OCI-LY7 (cell line): ENCODE data around the gene AWAT2. TPM values are rescaled to one million over a fixed set of nuclear protein-coding genes. Genes with fewer than 3 reads are reported as not detected.

Source experiments
- Bru-seq: library from RNA; stranded (reverse); fragments of 400-500 nt; gene quantifications from one replicate; lab custom pipeline; 2021; lab: Mats Ljungman, UMichigan
- BruChase-seq, 2 experiments: library from RNA; stranded (reverse); fragments of 400-500 nt; gene quantifications; one replicate each; lab custom pipeline; 2021; lab: Mats Ljungman, UMichigan
- BruUV-seq: library from RNA; stranded (reverse); fragments of 400-500 nt; replicated peaks from 2 replicates; lab custom pipeline; 2021; lab: Mats Ljungman, UMichigan
- CTCF ChIA-PET: fragments of 300-600 bp; sonication (Branson Sonifier 250); formaldehyde crosslinking; loops from one replicate; lab custom pipeline; 2022; ENCODE audit warnings: antibody characterized with exemption; ENCODE audit not compliant: unreplicated experiment; lab: Charles Lee
- POLR2A ChIA-PET: fragments of 300-600 bp; sonication (Branson Sonifier 250); formaldehyde crosslinking; loops from one replicate; lab custom pipeline; 2022; ENCODE audit warnings: antibody characterized with exemption; lab: Charles Lee
- DNase-seq: peaks from one replicate; pipeline ENCODE4 v3.0.0-alpha.2; 2015; ENCODE audit warnings: low spot score
- H2AFZ ChIP-seq: fragments of 200-600 bp; sonication (generic), shearing (Covaris generic); 2 replicates; pipeline ENCODE4 v1.6.1; 2014; ENCODE audit warnings: mild to moderate bottlenecking, antibody characterized with exemption, low read length, moderate library complexity
- H3K27ac ChIP-seq: fragments of 200-600 bp; sonication (generic); 2 replicates; pipeline ENCODE4 v1.5.1; 2014; ENCODE audit warnings: mixed run types, low read depth, mild to moderate bottlenecking, moderate library complexity, low read length, inconsistent platforms; ENCODE audit not compliant: poor library complexity, severe bottlenecking
- H3K36me3 ChIP-seq: fragments of 200-600 bp; sonication (generic); 2 replicates; pipeline ENCODE4 v1.6.1; 2014; ENCODE audit warnings: mild to moderate bottlenecking, antibody characterized with exemption, low read length, moderate library complexity, mixed read lengths; ENCODE audit not compliant: insufficient read depth
- H3K4me1 ChIP-seq: fragments of 200-600 bp; sonication (generic); 2 replicates; pipeline ENCODE4 v1.5.1; 2014; ENCODE audit warnings: mild to moderate bottlenecking, low read length; ENCODE audit not compliant: insufficient read depth, poor library complexity, severe bottlenecking
- H3K4me2 ChIP-seq: fragments of 200-600 bp; sonication (generic); 2 replicates; pipeline ENCODE4 v1.6.1; 2014; ENCODE audit warnings: mild to moderate bottlenecking, low read length
- H3K4me3 ChIP-seq: fragments of 200-600 bp; sonication (generic); 2 replicates; pipeline ENCODE4 v1.5.1; 2014; ENCODE audit warnings: mild to moderate bottlenecking, low read depth, low read length; ENCODE audit not compliant: poor library complexity, severe bottlenecking
- H3K79me2 ChIP-seq: fragments of 200-600 bp; sonication (generic); 2 replicates; pipeline ENCODE4 v1.6.1; 2016; ENCODE audit warnings: low read depth, mild to moderate bottlenecking, low read length, moderate library complexity, mixed read lengths; ENCODE audit not compliant: insufficient read depth
- H3K9me2 ChIP-seq: fragments of 200-600 bp; sonication (generic); 2 replicates; pipeline ENCODE4 v1.6.1; 2016; ENCODE audit warnings: mild to moderate bottlenecking, low read length, mixed read lengths; ENCODE audit not compliant: insufficient read depth
- H3K9me3 ChIP-seq: fragments of 200-600 bp; sonication (generic); 2 replicates; pipeline ENCODE4 v1.6.1; 2014; ENCODE audit warnings: mild to moderate bottlenecking, mixed run types, low read length, mixed read lengths
- H4K20me1 ChIP-seq: fragments of 200-600 bp; sonication (generic); 2 replicates; pipeline ENCODE4 v1.6.1; 2014; ENCODE audit warnings: mild to moderate bottlenecking, antibody characterized with exemption, low read length, moderate library complexity, mixed read lengths; ENCODE audit not compliant: insufficient read depth
- EZH2phosphoT487 ChIP-seq: fragments of 200-600 bp; sonication (generic); IDR thresholded peaks from 2 replicates; pipeline ENCODE4 v1.6.1; 2018; ENCODE audit warnings: low read depth, borderline replicate concordance, mild to moderate bottlenecking, mixed run types, antibody characterized with exemption, low read length, moderate library complexity, mixed read lengths
- intact Hi-C: fragments of 100-400 bp; cut with micrococcal nuclease; formaldehyde crosslinking; loops from one replicate; pipeline ENCODE4 v1.10.0; 2022; ENCODE audit not compliant: unreplicated experiment
- long read RNA-seq: library from polyadenylated mRNA; stranded (forward); transcript quantifications from one replicate; pipeline ENCODE4 v2.0.0, GENCODE V29; 2022
- total RNA-seq, 2 experiments: library from RNA; depleted of rRNA in 1 of 2; stranded (reverse); fragments of >200 nt in 1 of 2; shearing (Covaris generic) in 1 of 2; gene quantifications; 2 replicates each; pipeline ENCODE4 v1.2.3, GENCODE V29; 2014 to 2022
- TF ChIP-seq, protein P1 (sequence below): fragments of 200-600 bp; sonication (generic); conservative IDR thresholded peaks from 2 replicates; pipeline ENCODE4 v1.5.1; 2014; ENCODE audit warnings: mild to moderate bottlenecking, antibody characterized with exemption, low read length, moderate library complexity, mixed read lengths

AWAT2 gene
- not detected in 2 replicates for total RNA-seq (2014; rRNA removed; shearing (Covaris generic))
- not detected in 2 replicates for total RNA-seq (2022)
- not detected for Bru-seq, nascent RNA
- not detected for BruChase-seq, experiment 1, labeled RNA remaining after a 6-hour chase
- not detected for BruChase-seq, experiment 2, labeled RNA remaining after a 2-hour chase
- long read RNA-seq: 0 reads

DNA sequence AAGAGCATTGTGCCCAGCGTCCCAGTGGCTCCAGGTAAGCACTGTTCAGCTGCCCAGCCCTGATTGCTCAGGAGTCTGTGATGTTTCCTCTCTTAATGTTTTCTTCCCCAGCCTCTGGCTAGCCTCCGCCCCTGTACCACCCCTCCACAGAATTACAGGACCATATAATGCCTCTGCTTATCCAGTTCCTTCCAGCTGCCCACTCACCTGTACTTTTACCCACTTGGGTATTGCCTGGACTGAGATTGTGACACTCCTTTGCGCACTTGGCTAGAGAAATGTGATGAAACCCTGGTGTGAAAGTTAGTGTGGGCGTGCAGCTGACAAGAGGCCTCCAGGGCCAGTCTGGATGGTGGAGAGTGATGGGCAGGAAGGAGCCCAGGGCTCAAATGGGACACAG lies at the start of gene AWAT2:
AWAT2 (minus strand) TSS at position 14 of the 400 bp plus-strand sequence; CDS start at position 8, 6 bp downstream.
- H3K4me3 ChIP-seq: no peak within 1 kb of the TSS
- H3K4me1 ChIP-seq: no peaks in the 10 kb centered on the region
- H3K27ac ChIP-seq: no peak within 1 kb of the TSS
- no peak for DNase-seq
- H4K20me1 ChIP-seq: no peaks in the 10 kb centered on the region
- CTCF ChIA-PET: no interaction called here
- no TSS peak for BruUV-seq
- POLR2A ChIA-PET: no interaction called here
- no peaks in the 10 kb centered on the region for H3K79me2 ChIP-seq
- H3K36me3 ChIP-seq: no peaks in the 10 kb centered on the region
- intact Hi-C loops: no loop called here
- no peak within 1 kb of the TSS for H2AFZ ChIP-seq
- H3K9me2 ChIP-seq: no peaks in the 10 kb centered on the region
- TF ChIP-seq, protein P1, sequence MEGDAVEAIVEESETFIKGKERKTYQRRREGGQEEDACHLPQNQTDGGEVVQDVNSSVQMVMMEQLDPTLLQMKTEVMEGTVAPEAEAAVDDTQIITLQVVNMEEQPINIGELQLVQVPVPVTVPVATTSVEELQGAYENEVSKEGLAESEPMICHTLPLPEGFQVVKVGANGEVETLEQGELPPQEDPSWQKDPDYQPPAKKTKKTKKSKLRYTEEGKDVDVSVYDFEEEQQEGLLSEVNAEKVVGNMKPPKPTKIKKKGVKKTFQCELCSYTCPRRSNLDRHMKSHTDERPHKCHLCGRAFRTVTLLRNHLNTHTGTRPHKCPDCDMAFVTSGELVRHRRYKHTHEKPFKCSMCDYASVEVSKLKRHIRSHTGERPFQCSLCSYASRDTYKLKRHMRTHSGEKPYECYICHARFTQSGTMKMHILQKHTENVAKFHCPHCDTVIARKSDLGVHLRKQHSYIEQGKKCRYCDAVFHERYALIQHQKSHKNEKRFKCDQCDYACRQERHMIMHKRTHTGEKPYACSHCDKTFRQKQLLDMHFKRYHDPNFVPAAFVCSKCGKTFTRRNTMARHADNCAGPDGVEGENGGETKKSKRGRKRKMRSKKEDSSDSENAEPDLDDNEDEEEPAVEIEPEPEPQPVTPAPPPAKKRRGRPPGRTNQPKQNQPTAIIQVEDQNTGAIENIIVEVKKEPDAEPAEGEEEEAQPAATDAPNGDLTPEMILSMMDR: no peak
- TF ChIP-seq EZH2phosphoT487: no peak
- no peak within 1 kb of the TSS for H3K4me2 ChIP-seq
- no peaks in the 10 kb centered on the region for H3K9me3 ChIP-seq

DNA sequence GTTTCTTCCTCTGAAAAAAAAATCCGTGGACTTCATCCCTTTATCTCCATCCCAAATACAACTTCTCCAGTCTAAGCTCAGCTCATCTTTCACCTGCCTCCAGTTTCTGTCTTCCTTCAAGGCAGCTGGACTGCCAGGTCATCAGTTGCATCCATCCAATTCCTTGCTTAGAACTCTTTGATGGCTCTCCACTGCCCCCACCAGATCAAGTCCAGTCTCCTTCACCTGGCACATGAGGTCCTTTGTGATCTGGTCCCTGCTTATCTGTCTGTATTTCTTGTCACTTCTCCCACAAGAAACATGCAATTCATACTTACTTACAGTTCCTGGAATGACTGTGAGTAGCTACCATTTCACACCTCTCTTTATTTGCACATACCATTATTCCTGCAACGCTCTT lies 46.3 kb upstream of the AWAT2 start:
- no peaks in the 10 kb centered on the region for H3K36me3 ChIP-seq
- H3K4me2 ChIP-seq: no peak overlapping the region
- intact Hi-C loops: loop anchor here (10.0 kb wide), 1 partner anchor 671 kb away; no protein-coding TSS in a partner anchor
- no peak overlapping the region for H2AFZ ChIP-seq
- H3K79me2 ChIP-seq: no peaks in the 10 kb centered on the region
- CTCF ChIA-PET: no interaction called here
- no peaks in the 10 kb centered on the region for H3K9me2 ChIP-seq
- TF ChIP-seq, protein P1: 0 out of 2 replicates have a peak, but pooled peaks have one; percentile 14
- TF ChIP-seq EZH2phosphoT487: no peak
- no peaks in the 10 kb centered on the region for H3K9me3 ChIP-seq
- H3K4me1 ChIP-seq: no peaks in the 10 kb centered on the region
- no peaks in the 10 kb centered on the region for H4K20me1 ChIP-seq
- DNase-seq: no peak
- POLR2A ChIA-PET: no interaction called here
- BruUV-seq: no TSS peak
- no peak overlapping the region for H3K27ac ChIP-seq
- no peak overlapping the region for H3K4me3 ChIP-seq

- Histone ChIP-seq H3K27ac (no peak overlapping the region), H3K4me1 (no peaks in the 10 kb centered on the region), H3K9me3 (no peaks in the 10 kb centered on the region), H3K79me2 (no peaks in the 10 kb centered on the region), H3K9me2 (no peaks in the 10 kb centered on the region), H4K20me1 (no peaks in the 10 kb centered on the region), H3K36me3 (no peaks in the 10 kb centered on the region), H3K4me2 (no peak overlapping the region), H3K4me3 (no peak overlapping the region), H2AFZ (no peak overlapping the region)
- intact Hi-C loops: loop anchor here (10.0 kb wide), 1 partner anchor 667 kb away; no protein-coding TSS in a partner anchor
- no TSS peak for BruUV-seq
- no peak for DNase-seq
- TF ChIP-seq, protein P1: no peak
- TF ChIP-seq EZH2phosphoT487: no peak
- CTCF ChIA-PET: no interaction called here
- POLR2A ChIA-PET: no interaction called here
Observed at GRCh38 chrX:70092247-70092646, 42.5 kb upstream of the AWAT2 start.
